Vagina (tissue), 2 donors: Measurements from ENCODE around the gene SLC15A1.
"Not testable (repeated sequence)": the region's sequence is repeated elsewhere in the genome, so short reads cannot be mapped to it uniquely, and the experiment has no call there.

Experiments
- CTCF ChIP-seq, 3 experiments: fragments of 450-650 bp in 2 of 3; fragments of 200-600 bp in 1 of 3; sonication (generic) in 1 of 3; IDR thresholded peaks; one replicate each; pipeline ENCODE4 v1.5.1; 2017 to 2019; ENCODE audit warnings: antibody characterized with exemption in 3 of 3, mild to moderate bottlenecking in 2 of 3, moderate library complexity in 2 of 3
- POLR2A ChIP-seq, 2 donors: fragments of 450-650 bp; IDR thresholded peaks; one replicate each; pipeline ENCODE4 v1.6.1; 2017; ENCODE audit warnings: antibody characterized with exemption in 2 of 2, mild to moderate bottlenecking in 2 of 2, moderate library complexity in 2 of 2

GRCh38 chr13:98638352-98638751 lies 114.1 kb downstream of the SLC15A1 start:
- TF ChIP-seq CTCF, POLR2A (IDR thresholded peaks at IDR 0.05): not testable (repeated sequence)
